ENCODE data around the gene RYR1.

Gene RYR1

DNA sequence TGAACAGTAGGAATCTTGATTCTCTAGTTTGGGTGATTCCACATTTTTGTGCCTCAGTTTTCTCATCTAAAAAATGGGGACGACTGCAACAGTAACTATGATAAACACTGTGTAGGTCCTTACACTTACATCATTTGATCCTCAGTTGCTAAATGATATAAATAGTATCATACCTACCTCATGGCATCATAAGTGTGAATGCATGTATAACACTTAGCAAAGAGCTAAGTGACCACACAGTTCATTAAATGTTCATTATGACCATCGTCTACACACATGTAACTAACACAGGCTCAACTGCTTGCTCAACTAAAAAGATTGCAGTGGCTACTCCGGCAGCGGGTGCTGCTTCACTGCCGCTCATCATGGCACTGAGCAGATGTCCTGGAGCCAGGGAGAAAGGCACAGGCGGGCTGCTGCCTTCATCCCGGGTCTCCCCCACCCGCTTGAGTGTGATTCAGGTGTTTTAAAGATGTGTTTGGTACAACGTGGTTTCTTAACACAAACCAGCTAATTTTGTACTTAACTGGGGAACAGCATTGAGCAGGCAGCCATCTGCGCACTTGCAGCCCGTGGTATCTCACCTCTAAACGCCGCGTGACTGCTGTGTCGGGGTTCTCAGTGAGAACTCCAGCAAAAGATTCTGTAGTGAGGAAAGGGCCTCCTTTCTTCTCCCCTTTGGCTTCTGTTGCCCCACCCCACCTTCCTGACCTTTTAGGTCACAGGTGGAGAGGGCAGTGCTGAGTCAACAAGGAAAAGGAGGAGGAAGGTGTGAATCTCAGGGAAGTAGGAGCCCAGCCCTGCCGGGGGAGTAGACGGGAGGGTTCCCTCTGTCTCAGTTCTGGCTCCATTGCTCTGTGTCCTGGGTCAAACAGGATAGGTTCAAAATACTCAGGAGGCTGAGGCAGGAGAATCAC is 202.2 kb downstream of the RYR1 start:
- DNase-seq (ENCODE audit: extremely low read depth, low read depth) = no peak
- TF ChIP-seq, protein P1, sequence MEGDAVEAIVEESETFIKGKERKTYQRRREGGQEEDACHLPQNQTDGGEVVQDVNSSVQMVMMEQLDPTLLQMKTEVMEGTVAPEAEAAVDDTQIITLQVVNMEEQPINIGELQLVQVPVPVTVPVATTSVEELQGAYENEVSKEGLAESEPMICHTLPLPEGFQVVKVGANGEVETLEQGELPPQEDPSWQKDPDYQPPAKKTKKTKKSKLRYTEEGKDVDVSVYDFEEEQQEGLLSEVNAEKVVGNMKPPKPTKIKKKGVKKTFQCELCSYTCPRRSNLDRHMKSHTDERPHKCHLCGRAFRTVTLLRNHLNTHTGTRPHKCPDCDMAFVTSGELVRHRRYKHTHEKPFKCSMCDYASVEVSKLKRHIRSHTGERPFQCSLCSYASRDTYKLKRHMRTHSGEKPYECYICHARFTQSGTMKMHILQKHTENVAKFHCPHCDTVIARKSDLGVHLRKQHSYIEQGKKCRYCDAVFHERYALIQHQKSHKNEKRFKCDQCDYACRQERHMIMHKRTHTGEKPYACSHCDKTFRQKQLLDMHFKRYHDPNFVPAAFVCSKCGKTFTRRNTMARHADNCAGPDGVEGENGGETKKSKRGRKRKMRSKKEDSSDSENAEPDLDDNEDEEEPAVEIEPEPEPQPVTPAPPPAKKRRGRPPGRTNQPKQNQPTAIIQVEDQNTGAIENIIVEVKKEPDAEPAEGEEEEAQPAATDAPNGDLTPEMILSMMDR (IDR thresholded peaks at IDR 0.05; ENCODE audit: low read depth, low read length) = no peak
